Psoas muscle (tissue), 8 donors: ENCODE results near the gene GTF2A1L. TPM values are rescaled to one million over a fixed set of nuclear protein-coding genes. Genes with fewer than 3 reads are reported as not detected.
"Not testable (repeated sequence)": the region's sequence is repeated elsewhere in the genome, so short reads cannot be mapped to it uniquely, and the experiment has no call there.

ENCODE experiments used
- ATAC-seq, 4 donors: fragments of 200-7000 bp; cut with Tn5 transposase; one replicate each; pipeline ENCODE4 v1.9.1; 2020; ENCODE audit warnings: moderate library complexity in 3 of 4, mild to moderate bottlenecking in 2 of 4
- DNase-seq, 2 donors: peaks; one replicate each; pipeline ENCODE4 v3.0.0-alpha.2; 2020
- H3K27ac ChIP-seq: fragments of 200-600 bp; one replicate; pipeline ENCODE4 v1.8.0; 2022
- H3K27me3 ChIP-seq, 3 donors: fragments of 200-600 bp in 1 of 3; one replicate each; pipeline versions ENCODE4 v1.6.1 to v1.8.0; 2013 to 2022; ENCODE audit warnings: low read length in 2 of 3, mild to moderate bottlenecking in 2 of 3, moderate library complexity in 1 of 3; ENCODE audit not compliant: insufficient read depth in 3 of 3
- H3K36me3 ChIP-seq, 2 donors: fragments of 200-600 bp in 1 of 2; one replicate each; pipeline versions ENCODE4 v1.6.1 to v1.8.0; 2013 to 2022; ENCODE audit warnings: low read depth in 1 of 2, mild to moderate bottlenecking in 1 of 2, moderate library complexity in 1 of 2; ENCODE audit not compliant: insufficient read depth in 1 of 2
- H3K4me1 ChIP-seq: fragments of 200-600 bp; one replicate; pipeline ENCODE4 v1.8.0; 2022
- H3K4me3 ChIP-seq: fragments of 200-600 bp; one replicate; pipeline ENCODE4 v1.8.0; 2022; ENCODE audit warnings: mild to moderate bottlenecking
- H3K9me3 ChIP-seq: fragments of 200-600 bp; one replicate; pipeline ENCODE4 v1.8.0; 2022
- CTCF ChIP-seq: fragments of 200-600 bp; IDR thresholded peaks from one replicate; pipeline ENCODE4 v1.8.0; 2022; ENCODE audit warnings: antibody characterized with exemption
- WGBS, 3 donors: extraction: QIAGEN DNeasy Blood & Tissue Kit; methylation state at CpG; one replicate each; pipeline versions ENCODE4 v1.1.6 to v1.1.7; 2013; 5-methylcytosine and 5-hydroxymethylcytosine counted together
- intact Hi-C, 2 donors: fragments of 100-400 bp; cut with DNase I; formaldehyde crosslinking; loops; one replicate each; pipeline versions ENCODE4 v1.11.0 to v1.14.2; 2022
- polyA plus RNA-seq, 3 donors: library from polyadenylated mRNA; stranded (reverse); fragments of 200-250 nt; gene quantifications; one replicate each; pipeline ENCODE4 v1.2.3, GENCODE V29; 2013
- total RNA-seq, 4 donors: library from RNA; stranded (reverse); fragmentation: NEBNext Ultra II Directional in 2 of 4; extraction: Animal tissue kit (Norgen Biotek cat#: 25700) in 2 of 4; gene quantifications; one replicate each; pipeline versions ENCODE4 v1.2.1 to v1.2.4, GENCODE V29; 2021 to 2023
- donor health status: healthy with polysubstance abuse.
- donor health status: DM: no; HTN: no; CAD: no; lungs with moderate emphysema.
- donor health status: Bipolar disorder and iron deficiency.
- donor health status: healthy.
- donor health status: DM: yes; HTN: yes; CAD: no.
- donor health status: DM: no; HTN: no; CAD: no.
- donor health status: DM: no; HTN: no; CAD: no.
- donor health status: DM: yes; HTN: yes; CAD: no.

The GTF2A1L gene
- total and polyA plus RNA-seq, 7 donors: 0.05 to 0.76 (median 0.39) TPM; not detected in 3

GRCh38 chr2:48590017-48590416 lies 27.6 kb upstream of the GTF2A1L start:
- H3K4me3 ChIP-seq: no peak overlapping the region
- no peaks in the 10 kb centered on the region for H3K9me3 ChIP-seq
- 96 to 97% (median 96%) methylated on average over 1 of the region's 1 CpG for WGBS, 3 donors
- no peaks in the 10 kb centered on the region for H3K4me1 ChIP-seq
- H3K36me3 ChIP-seq: no peaks in the 10 kb centered on the region
- DNase-seq (no peak), ATAC-seq (no peak)
- H3K27me3 ChIP-seq: no peaks in the 10 kb centered on the region
- intact Hi-C loops: no loop called here
- no peak for TF ChIP-seq CTCF
- H3K27ac ChIP-seq: no peak overlapping the region

GRCh38 chr2:48592067-48592466 lies 25.6 kb upstream of the GTF2A1L start:
- ATAC-seq (no peak), DNase-seq (no peak)
- TF ChIP-seq CTCF: no peak
- Histone ChIP-seq H3K4me3 (no peak overlapping the region), H3K36me3 (peaks cover 0 to 2% of the 10 kb centered on the region in 2 donors), H3K27ac (no peak overlapping the region), H3K4me1 (no peaks in the 10 kb centered on the region), H3K9me3 (no peaks in the 10 kb centered on the region), H3K27me3 (no peaks in the 10 kb centered on the region)
- intact Hi-C loops: no loop called here
- WGBS, 3 donors: 96 to 99% (median 96%) methylated on average over 2 of the region's 2 CpGs

- ATAC-seq, H3K27ac ChIP-seq, H3K4me1 ChIP-seq, H3K4me3 ChIP-seq, intact Hi-C loops, DNase-seq, H3K27me3 ChIP-seq, H3K9me3 ChIP-seq, H3K36me3 ChIP-seq: not testable (repeated sequence)
- WGBS, 3 donors: 96 to 97% (median 97%) methylated on average over 7 of the region's 7 CpGs
Observed at GRCh38 chr2:48596751-48597150, 20.9 kb upstream of the GTF2A1L start.

GRCh38 chr2:48597492-48597891 lies 20.2 kb upstream of the GTF2A1L start:
- no peaks in the 10 kb centered on the region for H3K27me3 ChIP-seq
- ATAC-seq: no peak
- H3K4me3 ChIP-seq: no peak overlapping the region
- no peak overlapping the region for H3K27ac ChIP-seq
- H3K36me3 ChIP-seq: peaks cover 0 to 2% of the 10 kb centered on the region in 2 donors
- no peaks in the 10 kb centered on the region for H3K9me3 ChIP-seq
- no peaks in the 10 kb centered on the region for H3K4me1 ChIP-seq
- intact Hi-C loops: no loop called here
- DNase-seq: no peak
- TF ChIP-seq CTCF: no peak
- WGBS, 3 donors: 67 to 79% (median 76%) methylated on average over 2 of the region's 2 CpGs

GRCh38 chr2:48600204-48600813 lies 17.3 kb upstream of the GTF2A1L start:
- peaks cover 0 to 2% of the 10 kb centered on the region in 2 donors for H3K36me3 ChIP-seq
- H3K4me3 ChIP-seq: no peak overlapping the region
- 40% methylated on average over 4 of the region's 4 CpGs for WGBS, 3 donors
- no peak for ATAC-seq
- no peaks in the 10 kb centered on the region for H3K27me3 ChIP-seq
- no peak overlapping the region for H3K27ac ChIP-seq
- peak; percentile 52 for TF ChIP-seq CTCF
- H3K4me1 ChIP-seq: no peaks in the 10 kb centered on the region
- no peaks in the 10 kb centered on the region for H3K9me3 ChIP-seq
- intact Hi-C loops: loop anchor here in 1 of 2 donors (5.0 kb wide), 1 partner anchor 127 kb away; no protein-coding TSS in a partner anchor
- DNase-seq: no peak
